ENCODE measurements around the gene SLITRK3. TPM values are rescaled to one million over a fixed set of nuclear protein-coding genes. Genes with fewer than 3 reads are reported as not detected.

SLITRK3 gene
- total RNA-seq, 1 donor from 2014 or later, result 0.79 TPM

DNA sequence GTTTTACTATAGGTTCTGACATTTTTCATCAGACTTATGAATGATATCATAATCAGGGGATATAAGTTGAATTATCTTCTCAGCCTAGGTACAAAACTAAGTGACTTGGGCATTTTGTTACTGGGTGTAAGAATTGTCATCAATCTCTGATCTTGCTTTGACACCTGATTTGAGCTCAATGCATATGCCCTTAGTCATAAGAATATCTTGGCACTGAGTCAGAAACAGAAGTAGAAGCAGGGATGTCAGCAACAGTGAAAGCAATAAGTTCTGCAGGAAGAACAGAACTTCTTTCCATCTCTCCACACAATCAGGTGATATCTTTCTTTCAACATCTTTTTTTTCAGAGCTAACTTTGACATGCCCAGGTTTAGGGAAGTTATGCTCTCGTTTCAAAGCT is 14.6 kb downstream of the SLITRK3 start:
- Histone ChIP-seq H3K27ac (no peak overlapping the region), H3K79me2 (ENCODE audit: low read depth) (no peaks in the 10 kb centered on the region), H2AFZ (replicated peaks) (no peak overlapping the region), H3K4me1 (no peaks in the 10 kb centered on the region), H3K4me3 (no peak overlapping the region), H4K20me1 (ENCODE audit: low read depth) (no peaks in the 10 kb centered on the region), H3K9me3 (ENCODE audit: low read depth) (no peaks in the 10 kb centered on the region), H3K9ac (no peak overlapping the region), H3F3A (ENCODE audit: low read depth) (no peaks in the 10 kb centered on the region), H3K36me3 (no peaks in the 10 kb centered on the region), H3K27me3 (no peaks in the 10 kb centered on the region), H3K4me2 (no peak overlapping the region)
- Mint-ChIP-seq H3K4me1 (peaks cover 3% of the 10 kb centered on the region), H3K27me3 (ENCODE audit: insufficient read depth, low read depth) (no peaks in the 10 kb centered on the region), H3K4me3 (no peak overlapping the region), H3K9me3 (no peaks in the 10 kb centered on the region), H3K36me3 (no peaks in the 10 kb centered on the region), H3K27ac (no peak overlapping the region)
- DNase-seq (ENCODE audit: low spot score), result no peak
- TF ChIP-seq, protein P1, sequence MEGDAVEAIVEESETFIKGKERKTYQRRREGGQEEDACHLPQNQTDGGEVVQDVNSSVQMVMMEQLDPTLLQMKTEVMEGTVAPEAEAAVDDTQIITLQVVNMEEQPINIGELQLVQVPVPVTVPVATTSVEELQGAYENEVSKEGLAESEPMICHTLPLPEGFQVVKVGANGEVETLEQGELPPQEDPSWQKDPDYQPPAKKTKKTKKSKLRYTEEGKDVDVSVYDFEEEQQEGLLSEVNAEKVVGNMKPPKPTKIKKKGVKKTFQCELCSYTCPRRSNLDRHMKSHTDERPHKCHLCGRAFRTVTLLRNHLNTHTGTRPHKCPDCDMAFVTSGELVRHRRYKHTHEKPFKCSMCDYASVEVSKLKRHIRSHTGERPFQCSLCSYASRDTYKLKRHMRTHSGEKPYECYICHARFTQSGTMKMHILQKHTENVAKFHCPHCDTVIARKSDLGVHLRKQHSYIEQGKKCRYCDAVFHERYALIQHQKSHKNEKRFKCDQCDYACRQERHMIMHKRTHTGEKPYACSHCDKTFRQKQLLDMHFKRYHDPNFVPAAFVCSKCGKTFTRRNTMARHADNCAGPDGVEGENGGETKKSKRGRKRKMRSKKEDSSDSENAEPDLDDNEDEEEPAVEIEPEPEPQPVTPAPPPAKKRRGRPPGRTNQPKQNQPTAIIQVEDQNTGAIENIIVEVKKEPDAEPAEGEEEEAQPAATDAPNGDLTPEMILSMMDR (IDR thresholded peaks at IDR 0.05), result no peak
- TF ChIP-seq EZH2 (IDR thresholded peaks at IDR 0.05), result no peak

DNA sequence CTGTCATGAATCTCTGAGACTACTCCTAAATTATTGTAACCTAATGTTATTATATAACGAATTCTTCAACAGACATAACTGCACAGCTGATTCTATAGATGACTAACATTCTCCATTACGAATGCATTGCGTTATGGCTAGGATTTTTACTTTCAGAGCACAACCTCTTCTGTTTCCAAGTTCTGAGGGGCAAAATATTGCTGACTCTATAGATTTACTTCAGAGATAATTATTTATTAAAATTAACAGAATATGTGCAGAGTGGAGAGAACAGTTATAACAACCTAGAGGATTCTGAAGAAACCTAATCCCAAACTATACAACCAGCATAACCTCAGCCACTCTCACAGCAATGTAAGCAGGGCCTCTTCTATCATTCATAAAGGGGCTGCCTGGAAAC is 25.9 kb downstream of the SLITRK3 start:
- Histone ChIP-seq H3K27me3 (no peaks in the 10 kb centered on the region), H3K9me3 (ENCODE audit: low read depth) (no peaks in the 10 kb centered on the region), H3F3A (ENCODE audit: low read depth) (no peaks in the 10 kb centered on the region), H3K4me2 (no peak overlapping the region), H3K27ac (no peak overlapping the region), H3K9ac (no peak overlapping the region), H3K4me1 (no peaks in the 10 kb centered on the region), H3K79me2 (ENCODE audit: low read depth) (no peaks in the 10 kb centered on the region), H3K36me3 (no peaks in the 10 kb centered on the region), H2AFZ (replicated peaks) (no peak overlapping the region), H4K20me1 (ENCODE audit: low read depth) (no peaks in the 10 kb centered on the region), H3K4me3 (no peak overlapping the region)
- TF ChIP-seq, protein P1 (IDR thresholded peaks at IDR 0.05), result no peak
- no peak for TF ChIP-seq EZH2 (IDR thresholded peaks at IDR 0.05)
- TF ChIP-seq EZH2phosphoT487 (IDR thresholded peaks at IDR 0.05), result no peak
- H3K27me3 Mint-ChIP-seq (ENCODE audit: insufficient read depth, low read depth), result no peaks in the 10 kb centered on the region
- no peak overlapping the region for H3K4me3 Mint-ChIP-seq
- no peak for DNase-seq (ENCODE audit: low spot score)
- no peaks in the 10 kb centered on the region for H3K36me3 Mint-ChIP-seq
- peaks cover 3% of the 10 kb centered on the region for H3K4me1 Mint-ChIP-seq
- H3K27ac Mint-ChIP-seq, result no peak overlapping the region
- peaks cover 2% of the 10 kb centered on the region for H3K9me3 Mint-ChIP-seq

DNA sequence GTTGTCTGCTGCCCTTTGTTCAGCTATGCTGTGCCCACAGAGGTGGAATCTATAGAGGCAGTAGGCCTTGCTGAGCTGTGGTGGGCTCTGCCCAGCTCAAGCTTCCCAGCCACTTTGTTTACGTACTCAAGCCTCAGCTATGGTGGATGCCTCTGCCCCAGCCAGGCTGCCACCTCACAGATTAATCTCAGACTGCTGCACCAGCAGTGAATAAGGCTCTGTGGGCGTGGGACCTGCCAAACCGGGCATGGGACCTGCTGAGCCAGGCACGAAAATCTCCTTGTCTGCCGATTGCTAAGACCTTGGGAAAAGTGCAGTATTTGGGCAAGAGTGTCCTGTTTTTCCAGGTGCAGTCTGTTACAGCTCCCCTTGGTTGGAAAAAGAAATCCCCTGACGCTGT is 26.8 kb downstream of the SLITRK3 start:
- no peak overlapping the region for H3K4me3 ChIP-seq
- no peak overlapping the region for H3K9ac ChIP-seq
- H3K9me3 ChIP-seq (ENCODE audit: low read depth), result no peaks in the 10 kb centered on the region
- no peaks in the 10 kb centered on the region for H4K20me1 ChIP-seq (ENCODE audit: low read depth)
- no peak overlapping the region for H3K4me2 ChIP-seq
- Mint-ChIP-seq H3K4me1 (peaks cover 3% of the 10 kb centered on the region), H3K9me3 (peaks cover 2% of the 10 kb centered on the region), H3K27me3 (ENCODE audit: insufficient read depth, low read depth) (peaks cover 2% of the 10 kb centered on the region), H3K36me3 (no peaks in the 10 kb centered on the region), H3K27ac (no peak overlapping the region), H3K4me3 (no peak overlapping the region)
- no peaks in the 10 kb centered on the region for H3K27me3 ChIP-seq
- H2AFZ ChIP-seq (replicated peaks), result no peak overlapping the region
- no peaks in the 10 kb centered on the region for H3K79me2 ChIP-seq (ENCODE audit: low read depth)
- DNase-seq (ENCODE audit: low spot score), result no peak
- H3F3A ChIP-seq (ENCODE audit: low read depth), result no peaks in the 10 kb centered on the region
- H3K27ac ChIP-seq, result no peak overlapping the region
- H3K36me3 ChIP-seq, result no peaks in the 10 kb centered on the region
- no peak for TF ChIP-seq EZH2 (IDR thresholded peaks at IDR 0.05)
- TF ChIP-seq, protein P1 (IDR thresholded peaks at IDR 0.05), result no peak
- TF ChIP-seq EZH2phosphoT487 (IDR thresholded peaks at IDR 0.05), result no peak
- no peaks in the 10 kb centered on the region for H3K4me1 ChIP-seq

DNA sequence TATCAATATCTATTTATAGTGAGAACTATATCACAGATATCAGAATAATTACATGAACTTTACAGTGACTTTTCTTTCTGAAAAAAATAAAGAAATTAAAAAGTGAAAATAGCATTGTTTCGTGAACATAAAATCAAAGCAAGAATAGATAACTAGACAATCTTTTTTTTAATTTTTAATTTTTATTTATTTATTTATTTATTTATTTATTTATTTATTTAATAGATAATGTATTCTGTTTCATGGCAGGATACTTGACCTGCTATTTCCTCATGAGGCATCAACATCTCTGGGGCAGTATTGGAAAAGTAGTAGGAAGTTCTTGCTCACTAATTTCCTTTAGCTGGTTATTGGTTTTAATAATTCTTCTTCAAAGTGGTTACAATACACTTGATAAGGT is 33.3 kb downstream of the SLITRK3 start:
- Mint-ChIP-seq H3K27ac (no peak overlapping the region), H3K36me3 (no peaks in the 10 kb centered on the region), H3K4me3 (no peak overlapping the region), H3K27me3 (ENCODE audit: insufficient read depth, low read depth) (peaks cover 2% of the 10 kb centered on the region), H3K9me3 (no peaks in the 10 kb centered on the region), H3K4me1 (no peaks in the 10 kb centered on the region)
- H2AFZ ChIP-seq (replicated peaks), result no peak overlapping the region
- no peaks in the 10 kb centered on the region for H3K9me3 ChIP-seq (ENCODE audit: low read depth)
- no peaks in the 10 kb centered on the region for H3K79me2 ChIP-seq (ENCODE audit: low read depth)
- TF ChIP-seq EZH2phosphoT487 (IDR thresholded peaks at IDR 0.05) (no peak), EZH2 (IDR thresholded peaks at IDR 0.05) (no peak)
- TF ChIP-seq, protein P1 (IDR thresholded peaks at IDR 0.05), result no peak
- no peak overlapping the region for H3K4me2 ChIP-seq
- DNase-seq (ENCODE audit: low spot score), result no peak
- no peak overlapping the region for H3K4me3 ChIP-seq
- no peak overlapping the region for H3K27ac ChIP-seq
- no peaks in the 10 kb centered on the region for H3F3A ChIP-seq (ENCODE audit: low read depth)
- H3K27me3 ChIP-seq, result no peaks in the 10 kb centered on the region
- H3K36me3 ChIP-seq, result no peaks in the 10 kb centered on the region
- no peaks in the 10 kb centered on the region for H4K20me1 ChIP-seq (ENCODE audit: low read depth)
- H3K4me1 ChIP-seq, result no peaks in the 10 kb centered on the region
- no peak overlapping the region for H3K9ac ChIP-seq

Data from neural progenitor cell (in vitro differentiated cells).